Gastrocnemius medialis (tissue), 4 donors: Measurements from ENCODE around the gene CLEC4C.

Experiments
- CTCF ChIP-seq, 5 experiments: fragments of 450-650 bp in 3 of 5; fragments of 200-600 bp in 2 of 5; sonication (generic) in 2 of 5; IDR thresholded peaks in 4 of 5; conservative IDR thresholded peaks in 1 of 5; 1 replicate in 4 of 5; 2 replicates in 1 of 5; pipeline ENCODE4 v1.5.1; 2016 to 2019; ENCODE audit warnings: antibody characterized with exemption in 5 of 5, mild to moderate bottlenecking in 3 of 5, moderate library complexity in 3 of 5
- POLR2A ChIP-seq, 2 donors: fragments of 450-650 bp; IDR thresholded peaks; one replicate each; pipeline ENCODE4 v1.6.1; 2017; ENCODE audit warnings: antibody characterized with exemption in 2 of 2, mild to moderate bottlenecking in 2 of 2, moderate library complexity in 2 of 2

- no peak for TF ChIP-seq CTCF (IDR thresholded peaks at IDR 0.05 in 4 of 5, conservative IDR thresholded peaks at IDR 0.05 in 1 of 5)
- TF ChIP-seq POLR2A (IDR thresholded peaks at IDR 0.05) = no peak
These were observed 41.3 kb downstream of the CLEC4C start for GRCh38 chr12:7705846-7706245.
